ENCODE data around the gene TAS2R30.

TAS2R30 gene, protein sequence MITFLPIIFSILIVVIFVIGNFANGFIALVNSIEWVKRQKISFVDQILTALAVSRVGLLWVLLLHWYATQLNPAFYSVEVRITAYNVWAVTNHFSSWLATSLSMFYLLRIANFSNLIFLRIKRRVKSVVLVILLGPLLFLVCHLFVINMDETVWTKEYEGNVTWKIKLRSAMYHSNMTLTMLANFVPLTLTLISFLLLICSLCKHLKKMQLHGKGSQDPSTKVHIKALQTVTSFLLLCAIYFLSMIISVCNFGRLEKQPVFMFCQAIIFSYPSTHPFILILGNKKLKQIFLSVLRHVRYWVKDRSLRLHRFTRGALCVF

DNA sequence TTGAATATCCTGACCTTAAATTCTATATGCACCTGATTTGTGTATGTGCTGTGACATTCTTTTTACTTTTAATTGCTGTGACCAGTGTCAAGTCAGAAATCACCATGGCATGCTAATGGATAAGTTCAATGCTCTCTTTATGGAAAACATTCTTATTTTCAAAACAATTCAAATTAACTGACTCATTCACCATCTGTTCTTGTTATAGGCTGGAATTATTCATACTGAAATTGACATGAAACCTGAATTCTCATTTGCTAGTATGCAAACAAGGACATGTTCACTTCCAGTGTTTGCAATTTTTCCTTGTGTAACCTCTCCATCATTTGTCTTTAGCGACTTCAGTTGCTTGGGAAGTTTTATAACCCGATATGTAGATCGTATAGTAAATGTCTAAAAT lies at the start of gene TAS2R30:
TSS of gene TAS2R30 (minus strand) at position 340 of the 400 bp plus-strand sequence. CDS start 400 bp downstream, outside the sequence.
- no peak for DNase-seq (ENCODE audit: low read depth)

DNA sequence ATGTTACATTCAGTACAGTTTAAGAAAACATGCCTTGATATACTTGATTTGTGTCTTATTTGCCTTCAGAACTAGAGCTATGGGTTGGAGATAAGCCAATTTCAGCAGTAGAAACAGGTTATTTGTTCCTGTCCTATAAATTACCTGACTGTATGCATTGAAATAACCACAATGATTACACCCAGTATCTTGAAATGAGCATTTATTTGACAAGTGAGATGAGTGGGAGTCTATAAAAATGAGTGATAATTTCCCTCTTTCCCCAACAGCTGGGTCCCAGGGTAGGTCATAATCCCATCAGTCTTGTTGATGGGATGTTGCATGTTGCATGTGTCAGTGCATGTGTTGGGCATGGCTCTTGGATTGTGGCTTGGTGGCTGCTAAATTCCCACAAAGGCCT lies 48.6 kb upstream of the TAS2R30 start:
- DNase-seq (ENCODE audit: low read depth), result no peak

DNA sequence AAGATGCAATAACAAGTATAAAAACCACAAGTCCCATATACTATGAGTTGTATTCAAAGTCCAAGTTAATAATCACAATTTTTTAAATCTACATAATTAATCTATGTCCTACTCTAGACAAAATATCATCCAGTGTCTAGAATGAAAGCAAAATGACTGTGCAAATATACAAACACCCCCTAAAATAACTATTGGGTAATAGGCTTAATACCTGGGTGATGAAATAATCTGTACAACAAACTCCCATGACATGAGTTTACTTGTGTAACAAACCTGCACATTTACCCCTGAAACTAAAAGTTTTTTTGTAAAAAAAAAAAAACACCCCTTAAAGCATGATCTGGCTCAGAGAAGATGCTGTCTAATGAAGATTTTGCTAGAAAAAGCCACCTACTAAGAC lies 48.1 kb upstream of the TAS2R30 start:
- DNase-seq (ENCODE audit: low read depth), result no peak

DNA sequence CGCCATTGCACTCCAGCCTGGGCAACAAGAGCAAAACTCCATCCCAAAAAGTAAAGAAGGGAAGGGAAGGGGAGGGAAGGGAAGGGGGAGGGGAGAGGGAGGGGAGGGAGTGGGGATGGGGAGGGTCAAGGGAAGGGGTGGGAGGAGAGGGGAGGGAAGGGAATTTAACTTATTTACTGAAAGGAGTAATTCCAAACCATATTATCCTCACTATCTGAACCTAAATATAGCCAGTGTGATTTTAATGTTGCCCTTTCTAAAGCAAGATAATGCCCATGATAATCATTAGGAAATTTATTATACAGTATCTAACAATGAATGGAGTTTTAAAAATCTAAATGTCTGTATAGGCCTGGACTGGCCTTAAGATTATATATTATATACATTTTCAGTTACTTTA lies 43.8 kb upstream of the TAS2R30 start:
- no peak for DNase-seq (ENCODE audit: low read depth)

DNA sequence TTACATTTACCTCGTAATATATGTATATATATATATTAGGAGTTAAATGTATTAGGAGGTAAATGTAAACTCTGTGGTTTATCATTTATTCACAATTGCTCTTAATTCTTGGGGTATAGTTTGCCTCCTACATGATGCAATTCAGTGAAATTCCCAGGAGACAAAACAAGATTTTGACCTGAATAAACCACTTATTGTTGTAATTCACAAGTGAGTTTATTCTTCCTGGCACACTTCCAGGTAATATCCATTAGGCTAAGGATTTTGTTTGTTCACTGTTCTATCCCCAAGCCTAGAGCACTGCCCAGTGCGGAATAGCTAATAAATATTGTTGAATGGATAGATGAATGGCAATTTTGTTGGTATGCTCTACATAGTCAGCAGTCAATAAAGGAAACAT lies 39.6 kb upstream of the TAS2R30 start:
- no peak for DNase-seq (ENCODE audit: low read depth)

DNA sequence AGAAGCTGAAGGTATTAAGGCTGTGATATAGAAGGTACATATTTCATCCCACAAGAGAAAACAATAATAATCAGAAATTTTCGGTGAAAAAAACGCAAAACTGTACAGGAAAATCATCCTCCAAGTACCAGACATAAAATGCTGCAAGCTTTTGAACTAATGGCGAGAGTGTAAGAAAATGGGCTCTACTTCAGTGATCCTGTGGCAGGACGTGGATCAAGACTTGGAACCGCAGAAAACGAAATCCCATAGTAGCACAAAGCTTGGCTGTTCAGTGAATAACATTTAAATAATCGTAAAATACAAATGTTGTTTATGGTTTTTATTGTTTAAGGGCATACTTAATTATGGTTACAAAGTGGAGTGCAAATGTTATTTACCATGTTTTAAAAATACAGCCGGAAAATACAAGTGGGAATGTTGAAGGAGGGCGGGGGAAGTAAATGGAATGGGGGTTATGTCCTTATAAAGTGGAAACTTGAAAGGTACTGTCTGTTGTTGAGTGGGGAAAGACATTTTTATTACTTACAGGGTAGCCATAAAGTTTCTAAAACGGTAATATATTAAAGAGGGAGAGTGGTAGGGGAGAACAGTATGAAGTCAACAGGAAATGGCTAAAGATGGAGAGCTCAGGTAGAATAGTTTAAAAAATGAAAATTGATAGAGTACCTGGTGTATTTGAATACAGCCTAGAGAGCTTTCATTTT lies 37.7 kb upstream of the TAS2R30 start:
- DNase-seq (ENCODE audit: low read depth), result no peak

DNA sequence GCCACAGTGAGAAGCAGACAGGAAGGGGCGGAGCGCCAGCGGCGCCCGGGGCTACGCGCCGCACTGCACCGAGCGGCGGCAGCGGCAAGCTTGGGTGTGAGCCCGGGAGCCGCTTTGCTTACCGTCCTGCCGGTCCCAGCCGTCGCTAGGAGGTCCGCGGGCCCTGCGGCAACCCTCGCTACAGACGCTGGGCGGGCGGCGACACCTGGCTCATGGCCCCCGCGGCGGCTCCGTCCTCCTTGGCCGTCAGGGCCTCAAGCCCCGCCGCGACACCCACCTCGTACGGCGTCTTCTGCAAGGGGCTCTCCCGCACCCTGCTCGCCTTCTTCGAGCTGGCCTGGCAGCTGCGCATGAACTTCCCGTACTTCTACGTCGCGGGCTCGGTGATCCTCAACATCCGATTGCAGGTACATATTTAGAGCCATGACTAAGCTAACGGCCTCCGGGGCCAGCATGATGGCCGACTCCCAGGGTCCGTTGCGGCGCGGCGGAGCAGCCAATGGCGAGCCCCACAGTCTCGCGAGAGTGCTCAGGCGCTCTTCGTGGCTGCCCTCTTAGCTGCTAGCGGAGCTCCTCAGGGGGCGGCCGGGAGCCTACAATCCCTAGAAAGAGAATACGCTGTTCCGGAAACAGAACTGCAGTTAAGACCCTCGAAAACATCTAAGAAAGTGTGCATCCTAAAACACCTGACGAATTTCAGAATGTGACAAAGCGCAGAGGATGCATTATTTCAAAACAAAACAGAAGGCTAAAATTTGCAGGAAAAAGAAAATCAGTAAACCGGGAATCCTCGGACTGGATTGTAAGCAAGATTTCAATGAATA lies 36.9 kb upstream of the TAS2R30 start, which contains the start of gene SMIM10L1:
TSS of gene SMIM10L1 (plus strand) at position 50 of the 824 bp plus-strand sequence. CDS start at position 213, 163 bp downstream.
- DNase-seq (ENCODE audit: low read depth), result peak; percentile 80

DNA sequence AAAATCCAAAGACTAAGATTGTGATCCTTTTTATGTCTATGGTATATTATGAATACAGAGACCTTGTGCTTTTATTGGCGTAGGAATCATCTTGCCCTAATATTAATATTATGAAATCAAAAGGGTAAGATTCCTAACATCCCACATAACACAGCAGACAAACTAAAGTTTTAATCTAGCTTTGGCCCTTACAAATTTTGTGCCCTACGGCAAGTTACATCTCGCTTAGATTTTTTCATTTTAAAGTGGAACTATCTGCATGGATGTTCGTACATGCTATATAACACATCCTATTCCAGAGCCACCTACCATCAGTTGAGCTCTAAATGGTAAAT lies 36.3 kb upstream of the TAS2R30 start:
- no peak for DNase-seq (ENCODE audit: low read depth)

DNA sequence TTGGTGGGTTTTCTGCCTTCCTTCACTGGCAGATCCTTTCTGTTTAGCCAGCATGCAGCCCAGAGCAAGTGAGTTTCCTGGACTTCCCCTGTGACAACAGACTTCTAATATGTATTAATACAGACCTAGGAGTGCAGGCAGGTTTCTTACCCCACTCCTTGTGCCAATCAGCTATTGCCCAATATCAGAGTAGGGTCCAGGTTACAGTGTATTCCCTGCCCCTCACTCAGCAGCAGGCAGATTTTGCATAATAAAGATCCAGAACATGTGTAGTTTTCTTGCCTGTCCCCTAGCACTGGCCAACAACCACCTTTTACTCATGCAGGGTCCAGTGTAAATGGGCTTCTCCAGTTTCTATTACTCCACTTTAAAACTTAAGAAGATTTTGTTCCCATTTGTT lies 31.9 kb upstream of the TAS2R30 start:
- no peak for DNase-seq (ENCODE audit: low read depth)

DNA sequence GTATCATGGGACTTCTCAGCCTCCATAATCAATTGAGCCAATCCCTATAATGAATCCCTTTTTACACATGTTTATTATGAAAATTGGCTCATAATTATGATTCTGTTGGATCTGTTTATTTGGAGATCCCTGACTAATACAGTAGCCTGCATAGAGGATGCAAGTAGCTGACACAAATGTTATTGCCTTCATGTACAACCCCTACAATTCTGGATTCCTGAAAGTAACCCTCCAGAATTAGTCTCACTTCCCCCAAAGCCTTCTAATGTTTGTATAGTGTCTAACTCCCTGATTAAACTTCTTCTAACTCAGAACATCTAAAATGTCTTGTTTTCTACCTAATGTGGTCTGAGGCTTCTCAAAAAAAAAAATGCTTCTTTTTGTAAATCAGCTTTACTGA lies 29.9 kb upstream of the TAS2R30 start:
- DNase-seq (ENCODE audit: low read depth), result no peak

DNA sequence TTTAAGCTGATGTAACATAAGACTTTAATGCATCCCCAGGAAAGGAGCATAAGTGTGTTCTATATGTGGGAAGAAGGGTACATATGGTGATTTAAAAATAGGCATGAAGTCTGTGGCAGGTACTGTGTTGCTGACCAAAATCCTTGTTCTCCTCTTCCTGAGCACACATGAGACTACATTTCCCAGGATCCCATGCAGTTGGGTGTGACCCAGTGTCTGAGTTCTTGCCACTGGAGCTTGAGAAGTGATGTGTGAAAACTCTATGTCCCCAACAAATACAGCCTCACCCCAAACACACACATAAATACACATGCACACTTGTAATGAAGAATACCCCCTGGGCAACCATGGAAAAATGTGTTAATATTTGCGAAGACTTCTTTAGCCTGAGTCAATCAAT lies 28.1 kb upstream of the TAS2R30 start:
- DNase-seq (ENCODE audit: low read depth), result no peak

DNA sequence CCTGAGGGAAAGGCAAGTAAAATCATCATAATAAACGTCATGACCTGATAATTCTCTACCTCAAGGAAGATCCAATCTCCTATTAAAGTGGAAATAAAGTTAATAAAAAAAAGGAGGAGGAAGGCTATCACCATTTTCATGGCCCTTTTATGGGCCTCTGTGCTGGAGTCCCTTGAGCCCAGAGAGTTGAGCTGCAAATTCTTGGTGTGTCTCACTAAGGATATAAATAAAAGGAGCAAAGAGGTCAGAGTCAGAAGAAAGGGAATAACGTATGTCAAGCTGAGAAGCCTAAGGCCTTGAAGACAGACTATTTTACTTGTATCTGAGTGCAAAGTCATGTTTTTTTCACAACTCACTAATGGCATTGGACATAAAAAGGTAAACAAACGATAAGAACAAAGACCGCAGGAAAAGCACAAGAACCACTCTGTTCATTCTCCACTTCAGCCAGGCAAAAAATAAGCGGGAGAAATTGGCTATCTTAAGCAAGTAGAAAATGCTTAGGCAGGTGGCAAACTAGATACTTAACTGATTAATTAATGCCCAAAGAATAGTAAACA lies 24.5 kb upstream of the TAS2R30 start:
- DNase-seq (ENCODE audit: low read depth), result no peak

DNA sequence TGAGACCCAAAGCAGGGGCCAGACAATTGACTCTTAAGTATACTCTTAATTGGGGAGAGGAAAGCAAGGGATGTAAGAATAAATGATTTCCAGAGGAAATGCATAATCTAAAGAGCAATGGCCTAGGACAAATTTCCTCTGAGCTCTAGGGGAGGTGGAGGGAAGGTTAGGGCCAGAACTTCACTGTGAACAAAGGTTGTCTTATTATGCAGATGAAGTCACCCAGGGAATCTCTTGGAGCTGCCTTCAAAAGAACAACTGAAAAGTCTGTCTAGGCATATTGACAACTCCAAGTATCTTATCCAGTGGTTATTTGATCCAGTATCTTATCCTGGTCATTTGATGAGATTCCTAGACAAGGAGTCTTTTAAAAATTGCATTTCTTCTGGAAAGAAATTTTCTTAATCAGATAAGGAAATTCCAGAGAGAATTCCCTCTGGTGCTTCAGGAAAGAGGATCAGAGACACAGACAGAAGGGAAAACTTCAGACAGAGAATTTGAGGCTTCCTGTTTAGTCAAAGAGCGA lies 20.0 kb upstream of the TAS2R30 start:
- DNase-seq (ENCODE audit: low read depth), result no peak

DNA sequence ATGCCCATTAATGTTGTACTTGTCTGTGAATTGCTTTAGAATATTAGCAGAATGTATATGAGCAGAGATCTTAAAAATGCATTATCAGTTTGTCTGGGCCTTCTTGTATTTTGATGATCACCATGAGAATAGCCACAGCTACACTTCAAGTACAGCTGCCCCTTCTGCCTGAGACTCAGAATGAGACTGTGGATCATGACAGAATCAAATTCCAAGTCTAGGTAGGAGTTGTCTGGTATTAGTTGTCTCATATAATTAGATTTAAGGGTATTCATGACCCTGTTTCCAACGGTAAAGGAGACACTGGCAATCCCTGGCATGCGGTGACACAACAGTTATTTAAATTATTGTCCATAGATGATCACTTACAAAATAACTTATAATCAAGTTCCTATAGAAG lies 18.3 kb upstream of the TAS2R30 start:
- DNase-seq (ENCODE audit: low read depth), result no peak

DNA sequence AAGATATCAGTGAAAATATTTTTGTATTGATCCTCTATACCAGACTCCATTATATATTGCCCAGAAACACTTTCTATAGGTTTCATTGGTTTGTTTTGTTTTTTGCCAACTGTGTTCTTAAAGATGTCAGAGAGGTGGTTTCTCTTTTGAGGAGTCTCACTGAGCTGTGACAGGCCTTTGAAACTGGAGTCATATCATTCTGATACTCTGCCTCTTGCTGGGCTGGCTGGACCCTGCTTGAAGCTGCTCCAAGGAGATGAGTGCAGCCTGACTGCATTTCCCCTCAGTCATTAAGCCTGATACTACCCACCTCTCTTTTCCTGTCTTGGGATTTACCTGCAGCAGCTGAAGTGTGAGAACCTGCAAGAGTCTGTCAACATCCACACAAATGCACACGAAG lies 16.4 kb upstream of the TAS2R30 start:
- no peak for DNase-seq (ENCODE audit: low read depth)

DNA sequence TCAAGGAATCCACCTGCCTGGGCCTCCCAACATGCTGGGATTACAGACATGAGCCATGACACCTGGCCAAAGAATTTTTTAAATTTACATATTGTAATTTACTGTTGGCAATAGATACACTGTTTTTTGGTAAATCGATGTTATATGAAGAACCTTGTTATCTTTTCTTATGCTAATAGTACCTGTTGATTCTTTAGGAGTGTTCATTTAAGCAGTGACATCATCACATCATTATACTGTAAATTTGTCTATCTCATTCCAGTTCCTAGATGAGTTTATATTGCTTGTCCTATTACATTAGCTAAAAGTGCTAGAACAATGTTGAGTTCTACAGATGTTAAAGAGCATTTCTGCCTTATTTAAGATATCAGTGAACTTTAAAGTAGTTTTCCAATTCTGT lies 13.0 kb upstream of the TAS2R30 start:
- DNase-seq (ENCODE audit: low read depth), result no peak

DNA sequence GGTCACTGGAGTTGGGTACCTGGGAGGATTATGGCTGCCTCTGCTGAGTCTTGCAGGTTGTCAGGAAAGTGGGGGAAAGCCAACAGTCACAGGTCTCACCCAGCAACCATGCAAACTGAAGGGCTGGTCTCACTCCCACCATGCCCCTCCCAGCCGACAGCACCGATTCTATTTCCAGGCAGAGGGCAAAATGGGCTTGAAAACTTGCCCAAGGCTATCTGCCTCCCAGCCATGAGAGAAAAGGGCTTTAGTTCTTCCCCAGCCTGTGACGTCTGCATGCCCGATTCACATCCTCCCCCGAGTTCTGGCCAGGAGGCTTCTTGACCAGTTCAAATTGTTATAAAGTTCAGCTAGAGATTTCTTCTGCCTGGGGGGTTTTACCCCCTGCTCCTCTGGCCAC lies 9.9 kb upstream of the TAS2R30 start:
- no peak for DNase-seq (ENCODE audit: low read depth)

DNA sequence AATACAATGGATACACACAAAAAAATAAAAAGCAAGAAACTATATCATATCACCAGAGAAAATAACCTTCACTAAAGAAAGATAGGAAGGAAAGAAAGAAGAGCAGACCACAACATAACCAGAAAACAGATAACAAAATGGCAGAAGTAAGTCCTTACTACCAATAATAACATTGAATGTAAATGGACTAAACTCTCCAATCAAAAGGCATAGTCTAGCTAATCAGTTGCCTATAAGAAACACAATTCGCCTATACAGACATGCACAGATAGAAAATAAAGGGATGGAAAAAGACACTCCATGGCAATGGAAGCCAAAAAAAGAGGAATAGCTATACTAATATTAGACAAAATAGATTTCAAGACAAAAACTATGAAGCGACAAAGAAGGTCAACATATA lies 8.9 kb upstream of the TAS2R30 start:
- no peak for DNase-seq (ENCODE audit: low read depth)

DNA sequence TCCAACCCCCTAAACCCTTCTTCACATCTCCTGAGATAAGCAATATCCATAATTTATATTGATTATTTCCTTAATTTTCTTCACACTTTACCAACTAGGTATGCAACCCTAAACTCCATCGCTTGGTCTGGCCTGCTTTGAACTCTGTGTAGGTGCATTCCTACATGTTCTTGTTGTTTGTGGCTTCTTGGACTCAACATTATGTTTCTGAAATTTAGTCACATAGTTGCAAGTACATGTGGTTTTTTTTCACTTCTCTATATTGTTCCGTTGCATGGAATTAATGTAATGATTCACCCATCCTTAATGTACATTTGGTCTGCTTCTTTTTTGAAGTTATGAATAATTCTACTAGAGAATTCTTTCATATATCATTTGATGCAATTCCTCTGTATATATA lies 1.6 kb upstream of the TAS2R30 start:
- no peak for DNase-seq (ENCODE audit: low read depth)

DNA sequence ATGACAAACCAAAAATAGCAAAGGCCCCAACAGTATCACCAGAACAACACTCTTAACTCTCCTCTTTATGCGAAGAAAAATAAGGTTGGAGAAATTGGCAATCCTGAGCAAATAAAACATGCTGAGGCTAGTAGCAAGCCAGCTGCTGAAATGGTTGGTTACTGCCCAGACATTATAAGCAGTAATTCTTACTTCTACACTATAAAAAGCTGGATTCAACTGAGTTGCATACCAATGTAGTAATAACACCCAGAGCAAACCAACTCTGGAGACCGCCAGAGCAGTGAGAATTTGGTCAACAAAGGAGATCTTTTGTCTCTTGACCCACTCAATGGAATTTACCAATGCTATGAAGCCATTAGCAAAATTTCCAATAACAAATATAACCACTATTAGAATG lies 628 bp downstream of the TAS2R30 start:
- no peak for DNase-seq (ENCODE audit: low read depth)

DNA sequence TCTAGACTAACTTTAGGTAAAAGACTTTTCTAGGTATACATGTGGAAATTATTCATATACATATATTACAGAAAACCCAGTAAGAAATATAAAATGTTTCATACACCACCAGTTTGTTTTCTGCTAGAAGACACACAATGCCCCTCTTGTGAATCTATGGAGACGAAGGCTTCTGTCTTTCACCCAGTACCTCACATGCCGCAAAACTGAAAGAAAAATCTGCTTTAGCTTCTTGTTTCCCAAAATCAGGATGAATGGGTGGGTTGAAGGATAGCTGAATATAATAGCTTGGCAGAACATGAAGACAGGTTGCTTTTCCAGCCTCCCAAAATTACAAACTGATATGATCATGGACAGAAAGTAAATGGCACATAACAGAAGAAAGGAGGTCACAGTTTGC lies 1.3 kb downstream of the TAS2R30 start:
- no peak for DNase-seq (ENCODE audit: low read depth)

DNA sequence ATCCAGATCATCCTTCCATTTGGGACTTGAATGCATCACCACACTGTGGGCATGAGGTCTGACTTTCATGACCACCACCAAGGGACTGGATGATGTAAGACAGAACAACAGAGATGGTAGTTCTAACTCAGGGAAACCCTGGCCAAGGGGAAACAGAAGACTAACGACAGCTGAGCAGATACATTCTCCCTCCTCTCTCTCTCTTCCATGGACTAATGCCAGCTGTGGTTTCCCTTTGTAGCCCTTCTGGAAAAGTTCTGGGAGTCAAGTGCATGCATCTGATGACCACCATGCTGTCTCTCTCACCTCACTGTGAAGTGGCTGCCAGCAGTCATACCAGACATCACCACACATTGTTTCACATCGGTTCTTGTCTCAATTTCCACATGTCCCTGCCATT lies 3.4 kb downstream of the TAS2R30 start:
- DNase-seq (ENCODE audit: low read depth), result no peak

Data from activated T-helper 9 cell treated with anti-CD3 and anti-CD28 coated beads, Interleukin-2, amount 50 U/mL, for 16 hours (primary cell).